HG03066 (cell line): ENCODE data around the gene SNX21.
"Not testable (repeated sequence)": the region's sequence is repeated elsewhere in the genome, so short reads cannot be mapped to it uniquely, and the experiment has no call there.

Experiments
- ATAC-seq: cut with Tn5 transposase; IDR thresholded peaks from one replicate; pipeline ENCODE4 v1.9.1; 2021; ENCODE audit warnings: low read depth; ENCODE audit not compliant: unreplicated experiment

SNX21 gene

DNA sequence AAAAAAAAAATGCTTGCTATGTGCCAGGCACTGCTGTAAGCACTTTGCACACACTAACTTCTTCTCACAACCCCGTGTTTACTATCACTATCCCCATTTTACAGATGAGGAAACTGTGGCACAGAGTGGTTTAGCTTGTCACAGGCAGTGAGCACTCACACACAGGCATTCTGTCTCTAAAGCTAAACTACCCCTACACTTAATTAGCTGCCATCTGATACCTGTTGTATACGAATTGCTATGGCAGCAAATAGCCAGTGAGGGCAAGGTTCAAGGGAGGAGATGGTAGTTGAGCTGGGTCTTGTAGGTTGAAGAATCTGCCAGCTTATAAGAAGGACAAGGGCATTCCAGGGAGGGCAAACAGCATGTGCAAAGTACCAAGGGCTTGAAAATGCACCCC lies 11.7 kb upstream of the SNX21 start:
- no peak for ATAC-seq

DNA sequence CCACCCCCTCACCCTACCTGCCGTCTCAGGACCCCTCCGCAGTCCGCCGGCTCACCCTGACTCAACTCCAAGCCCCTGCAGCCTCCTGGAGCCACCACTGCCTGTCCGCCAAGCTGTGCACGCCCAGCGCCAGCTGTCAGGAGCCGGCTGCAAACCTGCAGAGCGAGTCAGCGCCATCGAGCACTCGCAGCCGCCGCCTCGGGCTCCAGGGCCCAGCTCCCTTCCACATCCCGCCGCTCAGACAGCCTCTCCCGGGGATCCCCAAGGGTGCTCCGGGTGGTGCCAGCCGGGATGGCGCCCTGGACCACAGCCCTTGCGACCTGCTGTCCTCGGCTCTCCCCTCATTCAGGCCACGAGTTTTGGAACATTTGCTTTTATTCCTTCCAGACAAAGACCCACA lies 10.7 kb upstream of the SNX21 start:
- ATAC-seq: no peak

DNA sequence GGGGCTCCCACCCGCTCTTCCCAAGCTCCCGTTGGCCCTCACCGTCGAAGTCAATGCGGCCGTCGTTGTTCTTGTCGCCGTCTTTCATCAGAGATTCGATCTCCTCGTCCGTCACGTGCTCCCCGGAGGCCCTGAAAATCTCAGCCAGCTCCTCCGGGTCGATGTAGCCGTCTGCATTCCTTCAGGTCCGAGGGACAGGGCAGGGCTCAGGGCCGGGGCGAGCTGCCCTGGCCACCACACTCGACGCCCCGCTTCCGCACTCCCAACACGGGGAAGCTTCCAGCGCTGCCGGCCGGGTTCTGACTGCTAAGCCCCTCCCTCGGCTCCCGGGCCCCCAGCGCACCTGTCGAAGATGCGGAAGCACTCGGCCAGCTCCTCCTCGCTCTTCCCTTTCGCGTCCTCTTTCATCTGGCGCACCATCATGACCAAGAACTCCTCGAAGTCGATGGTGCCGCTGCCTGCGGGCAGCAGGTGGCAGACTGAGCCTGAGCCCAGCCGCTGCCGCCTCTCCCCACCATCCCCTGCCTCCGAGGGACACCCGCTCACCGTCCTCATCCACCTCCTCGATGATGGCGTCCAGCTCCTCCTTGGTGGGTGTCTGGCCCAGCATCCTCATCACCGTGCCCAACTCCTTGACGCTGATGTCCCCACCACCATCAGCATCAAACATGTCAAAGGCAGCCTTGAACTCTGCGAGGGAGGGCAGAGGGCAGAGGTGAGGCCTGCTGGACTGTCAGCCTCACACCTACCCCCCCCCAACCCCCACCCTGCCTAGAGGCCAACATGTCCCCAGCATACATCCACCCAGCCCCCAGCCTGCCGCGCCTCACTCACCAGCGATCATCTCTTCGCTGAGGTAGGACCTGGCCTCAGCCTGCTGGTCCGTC lies 9.4 kb upstream of the SNX21 start:
- no peak for ATAC-seq

- ATAC-seq: no peak
Measured at GRCh38 chr20:45826381-45827019, 7.1 kb upstream of the SNX21 start.

DNA sequence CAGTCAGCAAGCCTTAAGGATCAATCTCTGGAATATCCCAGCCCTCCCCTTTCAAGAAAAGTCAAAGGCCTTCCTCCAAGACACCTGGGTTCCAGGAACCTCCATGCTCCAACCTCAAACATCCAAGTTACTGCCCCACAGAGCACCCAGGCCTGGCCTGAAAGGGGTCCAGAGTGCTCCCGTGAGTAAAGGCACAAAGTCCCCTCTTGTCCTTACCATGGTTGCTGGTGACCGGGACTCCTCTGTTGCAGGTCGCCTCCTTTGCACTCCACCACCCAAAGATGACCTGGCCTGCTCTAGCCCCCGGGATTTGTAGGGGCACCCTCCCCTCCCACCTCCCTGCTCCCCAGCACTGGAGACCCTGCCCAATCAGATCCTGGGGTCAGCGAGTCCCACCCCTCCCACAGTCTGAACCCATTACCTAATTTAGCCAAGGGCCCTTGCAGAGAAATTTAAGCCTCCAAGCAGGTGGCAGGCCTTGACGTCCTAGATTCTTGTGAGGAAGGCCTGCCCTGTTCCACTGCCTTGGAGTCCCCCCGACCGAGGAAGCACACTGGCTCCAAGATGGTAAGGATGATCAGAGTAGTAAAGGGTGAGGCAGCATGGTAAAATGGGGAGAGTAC lies 6.5 kb upstream of the SNX21 start, which contains the start of gene TNNC2:
Gene TNNC2, minus strand, starts transcription at position 283 of the 623 bp plus-strand sequence. Its CDS starts 64 bp downstream, at position 219.
- ATAC-seq: no peak

DNA sequence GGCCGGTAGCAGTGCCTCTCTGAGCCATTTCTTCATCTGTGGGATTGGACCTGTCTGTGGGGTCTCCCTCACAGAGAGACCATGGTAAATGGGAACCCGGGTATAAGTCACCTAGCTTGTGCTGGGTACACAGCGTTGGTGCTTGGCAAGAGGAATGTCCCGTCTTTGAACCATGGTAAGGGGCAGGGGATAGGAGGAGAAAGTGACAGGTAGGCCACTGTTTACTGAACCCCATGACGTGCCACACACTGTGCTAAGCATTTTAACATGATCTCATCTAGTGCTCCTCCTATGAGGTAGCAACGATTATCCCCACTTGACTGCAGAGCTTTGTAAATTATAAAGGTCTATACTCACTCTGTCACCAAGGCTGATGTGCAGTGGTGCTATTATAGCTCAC lies 5.9 kb upstream of the SNX21 start:
- ATAC-seq: no peak

DNA sequence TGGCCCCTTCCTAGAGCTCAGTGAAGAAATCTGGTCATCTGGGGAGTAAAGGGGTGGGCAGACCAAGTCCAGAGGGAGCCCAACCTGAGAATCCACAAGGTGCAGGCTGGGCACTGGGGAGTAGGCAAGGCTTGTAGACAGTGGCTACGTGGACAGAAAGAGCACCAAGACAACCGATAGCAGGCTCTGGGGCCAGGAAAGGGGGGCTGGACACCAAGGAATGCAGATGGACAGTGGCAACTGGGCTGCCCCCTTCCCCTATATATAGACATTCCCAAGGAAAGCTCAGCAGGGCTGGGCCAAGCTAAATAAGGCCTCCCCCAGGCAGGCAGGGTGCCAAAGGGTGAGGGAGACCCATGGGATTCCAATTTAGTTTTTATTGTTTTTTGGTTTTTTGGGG lies 5.0 kb upstream of the SNX21 start:
- ATAC-seq: no peak

DNA sequence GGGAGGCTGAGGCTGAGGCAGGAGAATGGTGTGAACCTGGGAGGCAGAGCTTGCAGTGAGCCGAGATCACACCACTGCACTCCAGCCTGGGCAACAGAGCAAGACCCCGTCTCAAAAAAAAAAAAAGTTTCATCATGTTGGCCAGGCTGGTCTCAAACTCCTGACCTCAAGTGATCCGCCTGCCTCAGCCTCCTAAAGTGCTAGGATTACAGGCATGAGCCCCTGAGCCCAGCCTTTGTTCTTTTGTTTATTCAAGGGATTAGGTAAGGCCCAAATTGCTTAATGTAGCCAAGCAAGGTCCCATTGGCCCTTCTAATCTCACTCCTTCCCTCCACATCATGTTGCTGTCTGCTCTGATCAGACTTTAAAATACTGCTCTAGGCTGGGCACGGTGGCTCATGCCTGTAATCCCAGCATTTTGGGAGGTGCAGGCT lies 3.9 kb upstream of the SNX21 start:
- not testable (repeated sequence) for ATAC-seq

DNA sequence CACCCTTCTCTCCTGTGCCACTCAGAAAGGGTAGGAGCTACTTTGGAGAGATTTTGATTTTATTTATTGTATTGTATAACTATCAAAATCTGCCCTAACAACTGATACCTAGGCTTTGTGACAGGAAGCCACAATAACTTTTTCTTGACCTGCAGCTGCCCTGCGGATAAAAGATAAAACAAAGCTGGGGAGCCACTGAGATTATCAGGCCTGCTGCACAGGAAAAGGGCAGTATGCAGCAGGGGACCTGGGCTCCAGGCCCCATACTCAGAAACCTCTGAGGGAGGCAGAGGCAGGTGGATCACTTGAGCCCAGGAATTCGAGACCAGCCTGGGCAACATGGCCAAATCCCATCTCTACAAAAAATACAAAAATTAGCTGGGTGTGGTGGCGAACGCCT lies 980 bp upstream of the SNX21 start:
- no peak for ATAC-seq

DNA sequence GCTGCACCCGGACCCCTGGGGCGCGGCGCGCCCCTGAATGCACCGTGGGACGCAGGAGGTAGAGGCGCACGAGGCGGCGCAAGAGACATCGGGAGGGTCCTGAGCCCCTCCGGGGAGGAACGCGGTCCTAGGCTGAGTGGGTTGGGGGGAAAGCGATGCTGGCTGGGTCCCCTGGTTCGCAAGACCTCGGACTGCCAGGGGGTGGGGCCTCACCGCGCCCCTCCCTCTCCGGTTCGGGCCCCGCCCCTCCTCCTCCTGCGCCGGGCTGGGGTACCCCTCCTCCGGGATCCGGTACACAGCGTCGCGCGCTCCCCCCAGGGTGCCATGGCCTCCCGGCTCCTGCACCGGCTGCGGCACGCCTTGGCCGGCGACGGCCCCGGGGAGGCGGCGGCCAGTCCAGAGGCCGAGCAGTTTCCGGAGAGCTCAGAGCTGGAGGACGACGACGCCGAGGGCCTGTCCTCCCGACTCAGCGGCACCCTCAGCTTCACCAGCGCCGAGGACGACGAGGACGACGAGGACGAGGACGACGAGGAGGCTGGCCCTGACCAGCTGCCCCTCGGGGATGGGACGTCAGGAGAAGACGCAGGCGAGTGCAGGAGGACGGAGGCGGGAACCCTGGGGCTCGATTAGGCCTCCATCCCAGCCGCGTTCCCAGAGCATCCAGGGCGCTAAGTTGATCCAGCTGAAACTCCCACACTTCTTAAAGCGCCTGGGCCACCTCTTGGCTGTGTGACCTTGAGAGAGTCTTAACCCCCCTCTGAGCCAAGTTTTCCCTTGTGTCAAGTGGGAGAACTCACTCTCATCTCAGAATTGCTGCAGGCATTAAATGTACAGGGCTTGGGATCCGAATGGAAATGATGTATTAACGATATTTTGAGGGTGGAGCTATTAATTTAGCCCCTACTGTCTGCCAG lies 541 bp downstream of the SNX21 start:
- peak; percentile 70 for ATAC-seq

DNA sequence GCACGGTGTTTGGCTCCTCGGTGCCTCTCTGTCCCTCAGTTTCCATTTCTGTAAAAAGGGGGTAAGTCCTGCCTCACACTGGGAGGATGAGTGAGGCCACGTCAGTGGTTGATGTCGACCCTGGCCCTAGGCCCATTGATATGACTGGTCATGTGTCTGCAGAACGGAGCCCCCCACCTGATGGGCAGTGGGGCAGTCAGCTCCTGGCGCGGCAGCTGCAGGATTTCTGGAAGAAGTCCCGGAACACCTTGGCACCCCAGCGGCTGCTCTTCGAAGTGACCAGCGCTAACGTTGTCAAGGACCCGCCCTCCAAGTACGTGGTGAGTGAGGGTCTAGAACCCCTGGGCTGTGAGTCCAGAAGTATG lies 1.2 kb downstream of the SNX21 start:
- no peak for ATAC-seq

- ATAC-seq: no peak
Measured at GRCh38 chr20:45835329-45835765, 1.7 kb downstream of the SNX21 start.

DNA sequence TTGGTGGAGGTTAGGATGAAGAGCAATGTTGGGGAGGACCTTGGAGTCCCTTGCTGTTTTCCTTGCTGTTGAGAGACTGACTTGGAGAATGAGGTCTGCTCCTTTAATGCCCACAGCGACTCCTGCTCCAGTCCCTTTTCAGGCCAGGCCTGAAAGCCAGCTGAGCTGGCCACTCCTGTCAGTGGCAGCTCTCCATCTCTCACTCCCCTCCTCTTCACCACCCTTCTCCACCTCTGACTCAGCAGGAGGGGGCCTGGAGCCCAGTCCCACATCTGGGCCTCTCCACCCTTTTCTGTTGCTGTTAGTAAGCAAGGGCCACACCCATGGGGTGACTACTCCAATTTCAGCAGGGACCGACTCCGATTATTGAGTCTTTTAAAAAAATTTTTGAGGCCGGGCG lies 2.2 kb downstream of the SNX21 start:
- ATAC-seq: no peak

DNA sequence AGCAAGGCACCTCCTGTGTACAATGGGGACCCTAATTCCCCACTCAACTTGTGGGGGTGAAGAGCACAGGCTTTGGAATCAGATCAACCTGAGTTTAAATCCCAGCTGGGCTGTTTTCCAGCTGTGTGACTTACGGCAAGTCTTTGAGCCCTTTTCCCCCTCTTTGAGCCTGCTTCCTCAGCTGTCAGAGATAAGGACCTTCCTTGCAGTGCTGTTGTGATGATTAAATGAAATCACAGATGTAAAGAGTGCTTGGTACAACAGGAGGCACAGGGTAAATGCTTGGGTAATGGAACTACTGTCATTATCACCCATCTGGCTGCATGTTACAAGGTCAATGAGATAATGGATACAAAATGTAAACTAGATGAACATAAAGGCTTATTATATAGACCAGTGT lies 3.2 kb downstream of the SNX21 start:
- no peak for ATAC-seq

DNA sequence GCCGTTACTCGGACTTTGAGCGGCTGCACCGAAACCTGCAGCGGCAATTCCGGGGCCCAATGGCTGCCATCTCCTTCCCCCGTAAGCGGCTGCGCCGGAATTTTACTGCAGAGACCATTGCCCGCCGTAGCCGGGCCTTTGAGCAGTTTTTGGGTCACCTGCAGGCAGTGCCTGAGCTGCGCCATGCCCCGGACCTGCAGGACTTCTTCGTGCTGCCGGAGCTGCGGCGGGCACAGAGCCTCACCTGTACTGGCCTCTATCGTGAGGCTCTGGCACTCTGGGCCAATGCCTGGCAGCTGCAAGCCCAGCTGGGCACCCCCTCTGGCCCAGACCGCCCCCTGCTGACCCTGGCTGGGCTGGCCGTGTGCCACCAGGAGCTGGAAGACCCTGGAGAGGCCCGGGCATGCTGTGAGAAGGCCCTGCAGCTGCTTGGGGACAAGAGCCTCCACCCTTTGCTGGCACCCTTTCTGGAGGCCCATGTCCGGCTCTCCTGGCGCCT lies 7.2 kb downstream of the SNX21 start:
- ATAC-seq: no peak

GRCh38 chr20:45841407-45842129 lies 8.0 kb downstream of the SNX21 start:
- no peak for ATAC-seq

GRCh38 chr20:45842169-45842812 lies 8.7 kb downstream of the SNX21 start:
- ATAC-seq: peak; percentile 70

GRCh38 chr20:45843506-45843905 lies 9.9 kb downstream of the SNX21 start:
- no peak for ATAC-seq

GRCh38 chr20:45845452-45845851 lies 11.9 kb downstream of the SNX21 start:
- no peak for ATAC-seq
